Stimulated activated CD8-positive, alpha-beta memory T cell treated with anti-CD3 and anti-CD28 coated beads, Interleukin-7, amount 100 ng/mL, for 1 hour (primary cell): Measurements from ENCODE around the gene LAPTM4A.
"Not testable (repeated sequence)": the region's sequence is repeated elsewhere in the genome, so short reads cannot be mapped to it uniquely, and the experiment has no call there.

Experiments used
- DNase-seq, 2 donors: peaks; one replicate each; pipeline ENCODE4 v3.0.0-alpha.2; 2020; ENCODE audit warnings: low read depth in 2 of 2

Gene LAPTM4A

DNA sequence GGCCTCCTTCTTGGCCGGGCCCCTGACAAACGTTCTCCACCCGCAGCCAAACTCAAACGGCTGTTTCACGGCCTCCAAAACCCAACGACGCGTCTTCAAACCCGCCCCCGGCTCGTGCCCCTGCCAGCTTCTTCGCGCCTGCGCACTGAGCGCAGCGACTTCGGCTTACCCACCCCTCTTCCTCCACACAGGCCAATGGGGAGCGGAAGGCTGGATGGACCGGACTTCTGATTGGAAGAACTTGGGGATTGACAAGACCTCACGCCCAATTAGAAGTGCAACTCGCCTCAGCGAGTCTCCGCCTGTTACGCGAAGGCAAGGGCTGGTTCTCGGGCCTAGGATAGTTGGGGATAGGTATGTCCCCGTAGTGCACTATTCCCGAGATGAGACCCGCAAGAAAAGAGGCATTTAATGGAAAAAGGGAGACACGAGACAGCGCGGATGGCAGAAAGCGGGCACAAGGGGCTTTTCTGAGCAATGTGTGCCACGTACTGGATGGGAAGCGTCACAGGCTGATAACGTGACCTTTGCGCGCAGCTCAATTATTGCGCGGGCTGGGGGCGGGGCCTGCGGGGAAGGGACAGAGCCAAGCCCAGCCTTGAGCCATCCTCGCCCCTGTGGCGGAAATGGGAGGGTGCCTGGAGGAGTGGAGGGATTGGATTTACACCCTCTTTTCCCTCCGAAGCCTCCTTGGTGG is at the start of gene LAPTM4A:
LAPTM4A (minus strand) TSS at position 97 of the 697 bp plus-strand sequence. CDS start 108 bp downstream, outside the sequence.
- DNase-seq = peak; percentile 89

GRCh38 chr2:20100711-20101110 is 49.3 kb upstream of the LAPTM4A start:
- DNase-seq = no peak

- DNase-seq = no peak
Measured at GRCh38 chr2:20099780-20100179, 48.4 kb upstream of the LAPTM4A start.

- peak; percentile 33 to 59 for DNase-seq
Measured at GRCh38 chr2:20097889-20098714, 46.7 kb upstream of the LAPTM4A start.

- DNase-seq = no peak
Measured at GRCh38 chr2:20095469-20095868, 44.0 kb upstream of the LAPTM4A start.

DNA sequence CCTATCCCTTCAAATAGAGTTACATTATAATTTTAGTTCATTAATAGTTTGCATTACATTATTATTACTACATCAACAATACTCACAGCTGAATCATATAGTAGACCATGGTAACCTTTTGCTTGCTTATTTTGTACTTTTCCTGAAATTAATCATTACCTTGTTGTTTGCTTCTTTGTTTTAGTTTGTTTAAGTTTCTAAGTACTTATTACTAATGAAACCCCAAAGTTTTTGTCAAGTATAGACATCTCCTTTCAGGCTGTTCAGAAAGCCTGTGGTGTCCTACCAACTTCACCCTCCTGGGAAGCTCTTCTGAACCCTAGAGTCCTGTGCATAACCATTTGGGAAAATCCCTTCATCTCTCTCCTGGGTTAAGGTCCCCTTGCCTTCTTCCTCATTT is 43.5 kb upstream of the LAPTM4A start:
- DNase-seq = no peak

DNA sequence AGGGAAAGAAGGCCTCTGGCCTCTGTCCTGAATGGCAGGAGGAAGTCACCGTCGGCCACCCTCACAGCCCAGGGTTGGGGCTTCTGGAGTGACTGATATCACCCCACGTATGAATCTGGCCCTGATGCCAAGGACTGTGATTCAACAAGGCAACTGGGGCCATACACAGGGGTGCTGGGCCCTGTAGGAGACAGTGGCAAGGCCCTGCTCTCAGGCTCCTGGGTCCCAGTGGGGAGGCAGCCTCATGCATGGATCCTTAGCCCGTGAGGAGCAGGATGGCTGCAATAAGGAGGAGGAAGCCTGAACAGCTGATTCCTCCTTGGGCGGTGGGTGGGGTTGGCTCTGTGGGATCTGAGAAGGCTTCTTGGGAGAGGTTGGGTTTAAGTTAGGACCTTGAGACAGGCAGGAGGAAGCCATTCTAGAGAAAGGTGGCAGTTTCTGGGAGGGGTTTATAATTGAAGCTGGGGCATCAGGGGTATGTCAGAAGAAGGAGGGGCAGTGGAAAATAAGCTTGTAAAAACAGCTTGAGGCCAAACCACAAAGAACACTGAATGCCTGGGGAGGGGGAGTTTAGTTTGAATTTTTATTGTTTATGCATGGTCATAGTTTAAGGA is 42.8 kb upstream of the LAPTM4A start:
- DNase-seq = no peak

DNA sequence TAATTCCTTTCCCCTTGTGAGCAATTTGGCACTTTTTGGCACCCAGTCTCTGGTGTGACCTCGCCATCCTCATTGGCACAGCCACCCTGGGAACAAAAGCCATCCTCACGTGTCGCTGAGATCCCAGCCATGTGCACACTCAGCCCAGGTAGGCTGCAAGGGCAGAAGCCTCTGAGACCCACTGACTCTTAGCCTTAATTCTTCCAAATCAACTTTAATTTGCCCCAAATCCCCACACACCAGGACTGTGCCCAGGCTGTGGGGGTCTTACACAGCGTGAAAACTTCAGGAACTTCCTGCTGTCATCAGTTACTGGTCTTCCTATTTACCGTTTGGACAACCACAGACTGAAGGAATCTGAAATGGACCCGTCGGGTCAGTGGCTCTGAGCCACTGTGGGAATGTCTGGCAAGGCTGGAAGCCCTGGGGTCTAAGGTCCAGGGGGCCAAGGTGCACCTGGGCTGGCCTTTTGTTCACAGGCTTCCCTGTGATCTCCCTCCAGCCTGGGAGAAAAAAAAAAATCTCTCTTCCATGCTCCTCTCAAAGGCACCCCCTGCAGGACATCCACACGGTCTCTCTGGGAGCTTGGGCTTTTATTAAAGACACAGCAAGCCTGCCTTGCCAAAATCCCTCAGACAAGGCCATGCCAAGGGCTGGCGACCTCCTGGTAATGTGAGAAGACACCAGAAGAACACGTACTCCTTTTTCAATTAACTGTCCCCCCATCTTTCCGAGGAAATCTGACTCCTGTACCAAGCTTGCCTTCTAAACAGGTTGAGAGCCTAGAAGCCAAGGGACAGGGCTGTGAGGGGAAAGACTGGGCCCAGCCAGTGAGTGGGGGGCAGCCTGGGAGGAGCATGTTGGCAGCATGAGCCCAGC is 42.1 kb upstream of the LAPTM4A start:
- no peak for DNase-seq

DNA sequence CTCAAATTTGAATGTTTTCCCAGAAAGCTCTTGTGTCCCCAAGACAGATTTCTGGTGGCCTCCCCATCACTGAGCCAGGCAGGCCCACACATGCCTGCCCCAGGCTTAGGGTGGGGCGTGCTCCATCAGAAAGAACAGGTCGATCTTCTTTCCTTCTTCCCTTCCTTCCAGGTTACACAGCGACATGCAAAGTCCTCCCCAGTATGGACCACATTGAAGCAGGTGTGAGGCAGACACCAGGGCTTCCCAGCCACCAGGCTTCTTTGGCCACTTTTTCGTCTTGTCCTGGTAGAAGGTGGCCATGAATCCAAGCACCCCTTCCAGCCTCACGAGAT is 41.4 kb upstream of the LAPTM4A start:
- no peak for DNase-seq

DNA sequence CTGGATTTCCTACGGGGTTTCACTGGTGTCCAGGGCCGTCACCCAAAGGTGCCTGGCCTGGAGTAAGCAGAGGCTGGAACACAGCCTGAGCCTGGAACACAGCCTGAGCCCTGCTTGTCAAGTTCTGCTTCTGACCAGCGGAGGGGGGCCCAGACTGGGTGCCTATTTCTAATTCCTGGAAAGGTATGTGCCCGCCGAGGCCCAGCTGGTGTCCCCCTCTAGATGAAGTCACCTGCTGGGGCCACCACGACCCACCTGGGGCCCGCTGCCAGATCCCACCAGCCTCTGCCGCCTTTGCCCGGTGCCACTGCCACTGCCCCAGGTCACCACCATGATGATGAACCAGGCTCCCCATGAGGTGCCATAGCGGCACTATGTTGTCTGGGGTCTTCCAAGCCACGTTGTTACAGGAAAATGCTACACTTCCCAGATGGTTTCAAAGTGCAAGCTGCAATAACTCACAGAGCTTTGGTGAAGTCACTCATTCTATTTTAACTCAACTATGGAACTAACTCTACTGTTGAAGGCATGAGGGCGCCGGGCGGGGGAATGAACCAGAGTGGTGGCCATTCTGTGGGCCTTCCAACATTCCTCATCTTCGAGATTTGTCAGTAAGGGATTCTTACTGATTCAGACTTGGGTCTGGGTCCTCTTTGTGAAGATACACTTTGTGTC is 40.9 kb upstream of the LAPTM4A start:
- no peak for DNase-seq

GRCh38 chr2:20091305-20091991 is 40.0 kb upstream of the LAPTM4A start:
- no peak for DNase-seq

DNA sequence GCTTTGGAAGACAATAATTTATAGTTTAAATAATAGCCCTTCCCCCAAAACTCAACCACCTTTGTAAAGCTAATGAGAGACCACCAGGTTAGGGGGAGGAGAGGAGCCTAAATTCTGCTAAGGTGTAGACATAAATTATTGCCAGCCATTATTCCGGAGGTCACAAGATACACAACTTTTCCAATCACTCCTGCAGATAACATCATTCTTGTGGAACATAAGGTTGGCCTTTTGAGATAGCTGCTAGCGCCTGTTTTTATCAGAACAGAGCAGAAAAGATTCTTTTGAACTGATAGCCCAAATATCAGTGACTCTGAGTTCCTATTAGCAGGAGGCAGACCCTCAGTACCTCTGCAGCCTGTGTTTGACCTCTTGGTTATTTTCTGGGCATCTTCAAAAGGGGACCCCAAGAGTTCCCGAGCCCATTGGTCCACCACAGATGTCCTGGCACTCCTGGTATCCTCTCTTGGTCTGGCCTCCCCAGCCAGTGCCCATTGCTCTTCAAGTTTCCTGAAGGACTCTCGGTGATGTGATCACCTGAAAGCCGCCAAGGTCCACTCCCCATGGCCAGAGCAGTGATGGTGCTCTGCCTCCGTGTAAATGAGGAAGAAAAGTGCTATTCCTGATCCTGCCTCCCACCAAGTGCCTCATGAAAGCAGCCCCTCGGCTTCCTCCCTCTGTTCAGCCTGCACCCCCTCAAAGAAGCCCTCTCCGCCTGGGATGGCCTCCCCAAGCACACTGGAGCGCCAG is 38.5 kb upstream of the LAPTM4A start:
- DNase-seq = no peak

DNA sequence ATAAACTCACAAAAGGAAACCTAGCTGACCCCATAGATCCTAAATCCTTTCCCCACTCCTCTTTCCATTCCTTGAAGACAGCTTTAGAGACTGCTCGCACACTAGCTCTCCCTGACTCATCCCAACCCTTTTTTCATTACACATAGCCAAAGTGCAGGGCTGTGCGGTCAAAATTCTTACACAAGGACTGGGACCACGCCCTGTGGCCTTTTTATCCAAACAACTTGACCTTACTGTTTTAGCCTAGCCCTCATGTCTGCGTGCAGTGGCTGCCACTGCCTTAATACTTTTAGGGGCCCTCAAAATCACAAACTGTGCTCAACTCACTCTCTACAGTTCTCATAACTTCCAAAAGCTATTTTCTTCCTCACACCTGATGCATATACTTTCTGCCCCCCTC is 34.5 kb upstream of the LAPTM4A start:
- DNase-seq = not testable (repeated sequence)

DNA sequence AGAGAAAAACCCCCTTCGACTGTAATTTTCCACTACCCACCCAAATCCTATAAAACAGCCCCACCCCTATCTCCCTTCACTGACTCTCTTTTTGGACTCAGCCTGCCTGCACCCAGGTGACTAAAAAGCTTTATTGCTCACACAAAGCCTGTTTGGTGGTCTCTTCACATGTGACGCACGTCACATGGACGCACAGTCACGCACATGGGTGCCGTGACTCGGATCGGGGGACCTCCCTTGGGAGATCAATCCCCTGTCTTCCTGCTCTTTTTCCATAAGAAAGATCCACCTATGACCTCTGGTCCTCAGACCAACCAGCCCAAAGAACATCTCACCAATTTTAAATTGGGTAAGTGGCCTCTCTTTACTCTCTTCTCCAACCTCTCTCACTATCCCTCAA is 31.4 kb upstream of the LAPTM4A start:
- DNase-seq = not testable (repeated sequence)

GRCh38 chr2:20081841-20082240 is 30.4 kb upstream of the LAPTM4A start:
- DNase-seq = no peak

- DNase-seq = no peak
Measured at GRCh38 chr2:20080839-20081415, 29.5 kb upstream of the LAPTM4A start.

DNA sequence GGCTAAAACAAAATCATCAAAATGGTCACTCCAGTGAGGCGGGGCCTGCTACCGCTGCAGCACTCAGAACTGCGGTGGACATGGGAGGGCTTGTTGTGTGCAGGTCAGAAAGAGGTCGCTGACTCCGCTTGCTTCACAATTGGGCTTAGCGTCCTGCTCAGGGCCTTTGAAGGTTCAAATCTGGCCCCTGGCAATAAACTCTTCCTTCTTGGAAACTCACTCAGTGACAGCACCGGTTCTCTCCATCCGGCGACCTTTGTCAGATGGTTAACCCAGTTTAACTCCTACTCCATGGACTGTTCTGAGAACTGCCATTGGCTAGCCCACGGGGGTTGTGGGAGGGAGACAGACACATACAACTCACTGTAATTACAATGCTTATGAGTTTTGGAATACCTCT is 29.0 kb upstream of the LAPTM4A start:
- no peak for DNase-seq

DNA sequence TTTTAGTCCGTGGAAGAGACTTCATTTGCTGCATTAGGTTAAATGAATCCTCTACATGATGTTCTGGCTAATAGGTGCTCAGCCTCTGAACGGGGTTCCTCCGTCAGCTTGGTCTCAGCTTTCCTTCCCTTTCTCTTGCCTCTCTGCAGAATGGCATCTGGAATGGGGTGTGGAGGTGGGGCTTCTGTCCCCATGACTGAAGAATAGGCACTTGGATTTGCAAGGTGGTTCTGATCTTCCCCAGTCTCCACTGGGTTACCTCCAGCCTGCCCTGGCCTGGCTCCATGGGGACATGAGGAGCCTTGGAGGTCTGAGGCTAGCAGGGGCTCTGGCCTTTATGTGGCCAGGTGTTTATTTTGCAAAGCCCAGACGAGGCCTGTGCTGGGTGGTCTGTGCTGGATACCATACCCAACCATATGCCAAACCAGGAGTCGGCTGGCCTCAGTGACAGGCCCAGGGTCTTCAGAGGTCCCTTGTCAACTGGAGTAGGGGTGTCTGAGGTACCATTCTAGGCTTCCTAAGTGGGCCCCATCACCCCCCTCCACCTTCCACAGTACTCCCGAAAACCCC is 28.2 kb upstream of the LAPTM4A start:
- no peak for DNase-seq

- no peak for DNase-seq
Measured at GRCh38 chr2:20077411-20077940, 26.0 kb upstream of the LAPTM4A start.
